Right atrium auricular region (tissue), 2 donors: ENCODE data around the gene GCA. TPM values are rescaled to one million over a fixed set of nuclear protein-coding genes. Genes with fewer than 3 reads are reported as not detected.

Experiments
- DNase-seq: peaks from one replicate; pipeline ENCODE4 v3.0.0-alpha.2; 2019; ENCODE audit warnings: low spot score
- H3K27ac ChIP-seq, 2 donors: fragments of 200-600 bp; sonication (generic); 1 replicate in 1 of 2; 2 replicates in 1 of 2; pipeline ENCODE4 v1.5.1; 2016 to 2019
- H3K27me3 ChIP-seq, 2 donors: fragments of 200-600 bp; sonication (generic); one replicate each; pipeline versions ENCODE4 v1.5.1 to v1.6.0; 2017 to 2019
- H3K36me3 ChIP-seq: fragments of 200-600 bp; sonication (generic); one replicate; pipeline ENCODE4 v1.5.1; 2016
- H3K4me1 ChIP-seq, 2 donors: fragments of 200-600 bp; sonication (generic); one replicate each; pipeline versions ENCODE4 v1.5.1 to v1.6.0; 2017 to 2019
- H3K4me3 ChIP-seq, 2 donors: fragments of 200-600 bp; sonication (generic); 1 replicate in 1 of 2; 2 replicates in 1 of 2; pipeline ENCODE4 v1.5.1; 2017 to 2019; ENCODE audit warnings: mild to moderate bottlenecking in 1 of 2, moderate library complexity in 1 of 2
- H3K9me3 ChIP-seq, 2 donors: fragments of 200-600 bp; sonication (generic); one replicate each; pipeline ENCODE4 v1.5.1; 2019
- total RNA-seq, 2 donors: library from RNA; depleted of rRNA; stranded (reverse); fragments of >200 nt; gene quantifications; one replicate each; pipeline ENCODE4 v1.1.0, GENCODE V29; 2016
- TF ChIP-seq, protein P1 (sequence below), 2 donors: fragments of 200-600 bp; sonication (generic); IDR thresholded peaks; one replicate each; pipeline ENCODE4 v1.5.1; 2019; ENCODE audit warnings: antibody characterized with exemption in 2 of 2

The GCA gene
- total RNA-seq, 2 donors from 2014 or later: 11.1 to 14.3 TPM

DNA sequence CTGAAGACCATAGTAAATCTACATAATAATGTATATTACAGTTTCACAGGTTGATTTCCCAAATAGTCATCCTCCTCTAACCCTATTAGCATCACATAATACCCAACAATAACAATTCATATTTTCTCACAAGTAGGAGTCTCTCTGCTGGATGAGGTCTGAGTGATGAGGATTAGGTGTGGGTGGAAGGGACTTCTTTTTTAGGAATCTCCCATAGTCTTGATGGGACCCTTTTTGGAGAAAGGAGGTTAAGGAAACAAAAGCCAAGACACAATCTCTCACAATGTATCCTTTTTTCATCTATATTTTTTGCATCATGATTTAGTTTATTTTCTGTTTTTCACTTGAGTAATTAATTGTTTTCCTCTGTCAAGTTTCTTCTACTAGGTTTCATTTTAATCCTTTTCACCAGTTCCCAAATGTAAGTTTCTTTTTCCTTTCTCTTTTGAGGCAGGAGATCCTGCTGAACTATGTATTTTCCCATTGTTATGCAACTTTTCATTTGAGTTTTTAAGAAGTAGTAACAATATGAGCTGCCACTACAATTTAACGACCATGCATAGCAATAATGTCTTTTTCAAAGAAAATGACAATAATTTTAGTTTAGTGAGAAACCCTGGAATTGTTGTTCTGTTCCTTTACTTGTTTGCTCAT, 22.9 kb upstream of the GCA start:
- Histone ChIP-seq H3K9me3 (no peaks in the 10 kb centered on the region), H3K36me3 (no peaks in the 10 kb centered on the region), H3K27me3 (no peaks in the 10 kb centered on the region), H3K4me3 (no peak overlapping the region), H3K27ac (no peak overlapping the region), H3K4me1 (no peaks in the 10 kb centered on the region)
- TF ChIP-seq, protein P1, sequence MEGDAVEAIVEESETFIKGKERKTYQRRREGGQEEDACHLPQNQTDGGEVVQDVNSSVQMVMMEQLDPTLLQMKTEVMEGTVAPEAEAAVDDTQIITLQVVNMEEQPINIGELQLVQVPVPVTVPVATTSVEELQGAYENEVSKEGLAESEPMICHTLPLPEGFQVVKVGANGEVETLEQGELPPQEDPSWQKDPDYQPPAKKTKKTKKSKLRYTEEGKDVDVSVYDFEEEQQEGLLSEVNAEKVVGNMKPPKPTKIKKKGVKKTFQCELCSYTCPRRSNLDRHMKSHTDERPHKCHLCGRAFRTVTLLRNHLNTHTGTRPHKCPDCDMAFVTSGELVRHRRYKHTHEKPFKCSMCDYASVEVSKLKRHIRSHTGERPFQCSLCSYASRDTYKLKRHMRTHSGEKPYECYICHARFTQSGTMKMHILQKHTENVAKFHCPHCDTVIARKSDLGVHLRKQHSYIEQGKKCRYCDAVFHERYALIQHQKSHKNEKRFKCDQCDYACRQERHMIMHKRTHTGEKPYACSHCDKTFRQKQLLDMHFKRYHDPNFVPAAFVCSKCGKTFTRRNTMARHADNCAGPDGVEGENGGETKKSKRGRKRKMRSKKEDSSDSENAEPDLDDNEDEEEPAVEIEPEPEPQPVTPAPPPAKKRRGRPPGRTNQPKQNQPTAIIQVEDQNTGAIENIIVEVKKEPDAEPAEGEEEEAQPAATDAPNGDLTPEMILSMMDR (IDR thresholded peaks at IDR 0.05): no peak
- DNase-seq: no peak

DNA sequence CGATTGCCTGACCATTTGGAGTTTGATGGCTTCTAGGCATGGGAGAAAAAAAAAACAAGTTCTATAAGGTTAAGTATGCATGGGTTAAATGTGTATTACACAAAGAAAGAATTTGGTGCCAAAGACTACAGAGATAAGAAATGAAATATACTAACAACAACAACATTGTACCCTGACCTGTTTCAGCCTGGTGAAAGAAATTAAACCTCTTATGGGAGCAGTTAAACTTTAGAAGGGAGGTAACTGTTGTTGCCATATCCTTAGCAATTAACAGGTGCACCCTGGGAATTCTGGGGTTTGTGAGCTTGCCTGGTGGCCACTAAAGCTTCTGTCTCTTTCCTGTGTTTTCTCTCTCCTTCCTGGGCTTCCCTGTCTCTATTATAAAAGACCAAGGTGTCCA, 19.0 kb upstream of the GCA start:
- H3K4me1 ChIP-seq: no peaks in the 10 kb centered on the region
- TF ChIP-seq, protein P1 (IDR thresholded peaks at IDR 0.05): no peak
- no peak overlapping the region for H3K27ac ChIP-seq
- no peaks in the 10 kb centered on the region for H3K36me3 ChIP-seq
- DNase-seq: no peak
- no peaks in the 10 kb centered on the region for H3K27me3 ChIP-seq
- no peaks in the 10 kb centered on the region for H3K9me3 ChIP-seq
- H3K4me3 ChIP-seq: no peak overlapping the region

DNA sequence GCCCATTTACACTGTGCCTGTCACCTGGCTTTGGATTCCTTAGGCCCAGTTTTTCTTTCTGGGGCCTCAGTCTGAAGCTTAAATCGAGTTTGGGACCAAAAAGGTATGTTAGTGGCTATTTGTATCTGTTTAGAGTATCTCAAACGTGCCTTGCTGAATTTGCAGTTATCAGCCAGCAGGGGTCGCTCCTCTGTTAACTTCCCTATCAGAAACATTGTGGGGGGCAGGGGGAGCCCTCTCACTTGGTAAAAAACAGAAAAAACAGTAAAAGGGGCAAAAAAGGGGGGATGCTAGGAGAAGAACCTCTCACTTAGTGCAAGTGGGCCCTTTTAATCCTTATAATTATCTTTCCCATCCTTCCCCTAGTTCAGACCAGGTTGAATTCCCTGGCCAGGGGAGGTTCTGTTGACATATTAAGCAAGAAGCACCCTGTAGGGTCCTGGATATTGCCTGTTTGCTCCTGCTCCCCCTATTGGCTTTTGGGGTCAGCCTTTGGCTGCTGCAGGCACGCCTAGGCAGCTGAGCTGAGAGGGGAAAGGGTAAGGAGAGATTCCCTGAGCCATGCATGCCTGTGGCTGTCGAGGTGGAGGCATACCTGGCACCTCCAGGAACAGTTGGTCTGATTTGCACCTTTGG, 16.7 kb upstream of the GCA start:
- H3K4me1 ChIP-seq: no peaks in the 10 kb centered on the region
- no peak overlapping the region for H3K4me3 ChIP-seq
- H3K27ac ChIP-seq: no peak overlapping the region
- no peaks in the 10 kb centered on the region for H3K27me3 ChIP-seq
- H3K36me3 ChIP-seq: no peaks in the 10 kb centered on the region
- TF ChIP-seq, protein P1 (IDR thresholded peaks at IDR 0.05): peak; percentile 49 to 58
- DNase-seq: no peak
- H3K9me3 ChIP-seq: no peaks in the 10 kb centered on the region

DNA sequence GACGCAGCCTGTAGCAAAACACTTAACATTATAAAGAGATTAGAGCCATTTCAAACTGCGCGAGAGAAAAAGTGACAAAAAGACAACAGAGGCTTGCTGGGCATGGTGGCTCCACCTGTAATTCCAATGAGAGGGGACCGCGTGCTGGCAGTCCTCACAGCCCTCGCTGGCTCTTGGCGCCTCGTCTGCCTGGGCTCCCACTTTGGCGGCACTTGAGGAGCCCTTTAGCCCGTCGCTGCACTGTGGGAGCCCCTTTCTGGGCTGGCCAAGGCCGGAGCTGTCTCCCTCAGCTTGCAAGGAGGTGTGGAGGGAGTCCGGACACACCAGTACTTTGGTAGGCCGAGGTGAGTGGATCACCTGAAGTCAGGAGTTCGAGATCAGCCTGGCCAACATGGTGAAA, 16.1 kb upstream of the GCA start:
- Histone ChIP-seq H3K27me3 (no peaks in the 10 kb centered on the region), H3K9me3 (no peaks in the 10 kb centered on the region), H3K36me3 (no peaks in the 10 kb centered on the region), H3K27ac (no peak overlapping the region), H3K4me1 (no peaks in the 10 kb centered on the region), H3K4me3 (no peak overlapping the region)
- TF ChIP-seq, protein P1 (IDR thresholded peaks at IDR 0.05): no peak
- DNase-seq: no peak

DNA sequence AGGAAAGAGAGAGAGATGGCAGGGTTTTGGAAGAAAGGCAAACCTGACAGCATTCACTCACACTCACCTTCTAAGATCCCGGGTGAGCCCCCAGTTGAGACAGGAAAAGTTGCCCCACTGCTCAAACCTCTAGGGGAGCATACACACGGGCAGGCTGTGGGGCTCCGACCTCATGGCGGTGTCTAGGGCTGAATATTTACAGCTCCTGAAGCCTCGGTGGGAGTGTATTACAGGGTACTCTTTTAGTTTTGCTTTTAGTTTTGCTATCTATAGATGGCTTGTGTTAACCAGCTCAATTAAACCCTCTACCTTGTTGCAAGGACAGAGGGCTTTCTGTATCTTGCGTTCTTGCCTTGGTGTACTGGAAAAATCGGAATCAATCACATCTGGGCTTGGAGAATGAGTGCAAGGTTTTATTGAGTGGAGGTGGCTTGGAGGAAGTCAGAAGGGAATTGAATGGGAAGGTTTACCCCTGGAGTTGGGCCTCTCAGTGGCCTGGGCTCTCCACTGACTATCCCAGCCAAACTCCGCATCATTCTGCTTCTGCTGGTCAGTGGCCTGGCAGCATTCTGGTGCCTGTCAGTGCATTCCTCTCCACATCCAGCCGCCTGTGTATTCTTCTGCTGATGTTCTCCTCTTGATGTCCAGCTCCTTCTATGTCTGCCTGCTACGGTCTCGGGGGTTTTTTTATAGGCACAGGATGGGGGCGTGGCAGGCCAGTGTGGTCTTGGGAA, 15.3 kb upstream of the GCA start:
- Histone ChIP-seq H3K4me1 (no peaks in the 10 kb centered on the region), H3K27me3 (no peaks in the 10 kb centered on the region), H3K27ac (no peak overlapping the region), H3K9me3 (no peaks in the 10 kb centered on the region), H3K36me3 (no peaks in the 10 kb centered on the region), H3K4me3 (no peak overlapping the region)
- TF ChIP-seq, protein P1 (IDR thresholded peaks at IDR 0.05): no peak
- no peak for DNase-seq
